Iris pigment epithelial cell (primary cell): ENCODE results near the gene FAM89B.
A peak's percentile ranks its signal among the peaks of the same experiment; 100 is the strongest.
"Not testable (repeated sequence)": the region's sequence is repeated elsewhere in the genome, so short reads cannot be mapped to it uniquely, and the experiment has no call there.

Experiments used
- DNase-seq: peaks from one replicate; pipeline ENCODE4 v3.0.0-alpha.2; 2011; ENCODE audit warnings: low read depth

FAM89B gene

DNA sequence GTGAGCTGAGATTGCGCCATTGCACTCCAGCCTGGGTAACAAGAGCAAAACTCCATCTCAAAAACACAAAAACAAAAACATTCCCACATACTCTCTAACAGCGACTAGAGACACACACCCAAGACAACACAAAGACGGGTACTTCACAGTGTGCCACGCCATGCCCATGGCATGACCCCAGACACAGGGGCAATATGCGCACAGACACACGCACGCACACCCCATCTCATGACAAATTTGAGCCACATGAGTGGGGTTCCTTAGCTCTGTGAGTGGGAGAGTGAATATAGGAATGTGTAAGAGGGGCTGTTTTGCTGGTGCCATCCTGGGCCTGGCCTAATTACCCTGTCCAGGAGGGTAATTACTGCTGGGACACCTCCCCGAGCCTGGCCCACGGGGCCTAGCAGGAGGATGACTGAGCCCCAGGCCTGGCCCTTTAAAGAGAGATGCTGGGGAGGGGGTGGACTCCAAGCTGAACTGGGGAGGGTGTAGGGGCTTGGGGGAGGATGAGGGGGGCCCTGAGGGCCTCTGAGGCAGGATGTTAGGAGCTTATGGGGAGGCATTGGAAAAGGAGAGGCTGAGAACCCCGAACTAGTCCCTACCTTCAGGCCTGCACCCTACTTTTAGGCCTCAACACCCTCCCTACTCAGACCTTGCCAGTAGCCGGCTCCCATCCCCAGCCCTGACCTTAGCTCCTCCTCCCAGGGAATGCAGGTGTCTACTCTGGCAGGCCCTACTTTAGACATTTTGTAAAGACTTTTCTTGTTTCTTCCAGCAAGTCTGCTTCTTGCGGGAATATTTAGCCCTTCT, 15.7 kb upstream of the FAM89B start:
- DNase-seq = no peak

DNA sequence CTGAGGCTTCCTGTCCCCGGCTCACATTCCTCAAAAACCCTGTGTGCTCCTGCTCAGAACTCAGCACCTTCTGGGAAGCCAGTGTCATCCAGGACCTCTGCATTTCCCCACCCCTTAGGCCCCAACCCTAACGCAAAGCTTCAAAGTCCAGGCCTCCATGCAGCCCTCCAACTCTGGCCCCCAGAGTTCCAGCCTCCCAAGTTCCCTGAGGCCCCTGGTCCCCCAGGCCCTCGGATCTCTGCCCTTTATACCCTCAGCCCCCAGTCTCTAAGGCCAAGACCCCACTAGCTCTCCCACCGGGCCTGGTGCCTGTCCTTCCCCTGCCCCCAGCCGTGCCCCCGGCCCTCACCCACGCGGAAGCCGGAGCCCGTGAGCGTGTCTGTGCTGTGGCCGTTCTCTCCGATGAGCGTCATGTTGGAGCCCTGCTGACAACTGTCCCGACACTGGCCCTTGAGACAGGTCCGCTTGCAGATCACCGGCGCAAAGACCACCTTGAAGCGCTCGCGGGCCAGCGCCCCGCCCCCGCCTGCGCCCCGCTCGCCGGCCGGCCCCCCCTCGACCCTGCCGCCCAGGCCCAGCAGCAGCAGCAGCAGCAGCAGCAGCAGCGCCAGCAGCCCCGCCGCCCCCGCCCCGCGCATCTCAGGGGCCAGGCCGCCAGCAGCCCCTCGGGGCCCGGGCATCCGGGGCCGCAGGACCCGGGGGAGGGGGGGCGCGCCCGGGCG, 14.9 kb upstream of the FAM89B start:
- no peak for DNase-seq

DNA sequence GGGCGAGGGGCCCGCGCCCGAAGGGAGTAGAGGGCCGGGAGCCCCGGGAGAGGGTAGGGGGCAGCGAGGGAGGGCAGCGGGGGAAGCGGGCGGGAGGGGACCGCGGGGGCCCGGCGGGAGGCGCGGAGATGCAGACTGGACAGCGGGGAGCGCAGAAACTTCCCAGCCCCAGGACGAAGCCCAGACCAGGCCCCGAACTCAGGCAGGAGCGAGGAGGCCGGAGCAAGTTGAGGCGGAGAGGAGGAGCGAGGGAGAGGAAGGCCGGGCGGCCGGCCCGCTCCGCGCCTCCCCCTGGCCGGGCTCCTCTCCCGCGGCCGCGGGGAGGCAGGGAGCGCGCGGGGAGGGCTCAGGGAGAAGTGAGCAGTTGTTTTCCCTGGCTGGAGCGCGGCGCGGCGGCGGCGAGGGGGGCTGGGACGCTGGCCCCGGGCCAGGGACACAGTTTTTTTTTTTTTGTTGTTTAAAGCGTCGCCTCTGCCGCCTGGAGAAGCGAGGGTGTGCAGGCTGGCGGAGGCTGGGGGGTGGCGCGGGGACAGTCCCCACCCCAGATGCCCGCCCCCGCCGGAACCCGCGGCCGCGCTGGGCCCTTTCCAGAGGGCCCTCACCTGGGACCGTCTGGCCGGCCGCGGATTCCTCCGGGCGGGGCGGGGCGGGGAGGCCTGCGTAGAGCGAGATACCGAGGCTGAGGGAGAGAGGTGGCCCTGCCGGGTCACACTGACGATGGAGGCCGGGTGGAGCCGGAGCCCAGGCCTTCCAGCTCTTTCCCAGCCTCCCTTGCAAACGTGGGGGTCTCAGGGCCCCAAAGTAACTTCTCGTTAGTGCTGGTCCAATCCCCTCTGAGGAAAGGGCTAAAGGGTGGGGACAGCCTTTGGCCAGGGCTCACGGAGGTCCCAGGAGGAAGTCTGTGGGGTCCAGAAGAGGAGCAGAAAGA, 14.1 kb upstream of the FAM89B start, which contains the start of gene LTBP3:
Gene LTBP3 (minus strand): TSS at position 358 of the 928 bp plus-strand sequence. CDS start 400 bp downstream, outside the sequence.
- DNase-seq = peak; percentile 85

DNA sequence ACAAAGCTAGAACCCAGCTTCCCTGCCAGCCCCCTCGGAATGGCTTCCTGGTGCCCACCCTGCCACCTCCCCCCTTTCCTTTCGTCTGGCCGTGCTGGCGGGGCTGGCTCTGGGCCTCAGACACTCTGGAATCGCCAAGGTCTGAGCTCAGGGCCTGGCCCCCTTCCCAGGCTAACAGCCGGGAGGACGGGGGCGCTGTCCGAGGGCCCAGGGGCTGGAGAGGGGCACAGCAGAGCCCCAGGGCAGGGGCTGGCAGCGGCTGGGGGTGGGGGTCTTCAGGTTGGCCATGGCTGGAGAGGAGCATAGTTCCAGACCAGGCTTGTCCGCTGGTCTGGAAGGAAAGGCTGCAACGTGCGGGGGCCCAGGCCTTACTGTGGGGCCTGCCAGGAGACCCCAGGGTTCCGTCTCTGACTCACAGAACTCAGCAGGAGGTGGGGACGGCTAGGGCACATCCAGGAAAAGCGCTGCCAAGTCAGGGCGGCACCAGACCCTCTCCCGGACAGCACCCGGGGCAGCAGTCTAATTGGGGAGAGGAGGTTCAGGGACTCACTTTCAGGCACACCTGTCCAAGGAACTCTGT, 13.3 kb upstream of the FAM89B start:
- no peak for DNase-seq

DNA sequence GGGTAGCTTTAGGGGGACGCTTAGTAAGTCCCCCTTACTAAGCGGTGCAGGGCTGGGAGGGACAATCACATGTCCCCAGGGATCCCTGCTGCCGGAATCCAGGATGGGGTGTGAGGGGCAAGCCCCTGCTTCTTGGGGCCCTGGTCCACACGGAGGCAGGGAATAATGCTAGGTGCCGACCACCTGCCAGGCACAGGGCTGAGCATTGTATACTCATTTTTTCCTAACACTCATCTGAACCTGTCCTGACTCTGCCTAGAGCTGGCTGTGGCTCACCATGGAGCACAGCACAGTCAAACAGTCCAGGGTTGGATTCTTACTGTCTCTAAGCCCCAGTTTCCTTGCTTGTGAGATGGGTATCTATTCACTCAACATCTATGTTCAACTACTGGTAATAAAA, 12.8 kb upstream of the FAM89B start:
- DNase-seq = no peak

DNA sequence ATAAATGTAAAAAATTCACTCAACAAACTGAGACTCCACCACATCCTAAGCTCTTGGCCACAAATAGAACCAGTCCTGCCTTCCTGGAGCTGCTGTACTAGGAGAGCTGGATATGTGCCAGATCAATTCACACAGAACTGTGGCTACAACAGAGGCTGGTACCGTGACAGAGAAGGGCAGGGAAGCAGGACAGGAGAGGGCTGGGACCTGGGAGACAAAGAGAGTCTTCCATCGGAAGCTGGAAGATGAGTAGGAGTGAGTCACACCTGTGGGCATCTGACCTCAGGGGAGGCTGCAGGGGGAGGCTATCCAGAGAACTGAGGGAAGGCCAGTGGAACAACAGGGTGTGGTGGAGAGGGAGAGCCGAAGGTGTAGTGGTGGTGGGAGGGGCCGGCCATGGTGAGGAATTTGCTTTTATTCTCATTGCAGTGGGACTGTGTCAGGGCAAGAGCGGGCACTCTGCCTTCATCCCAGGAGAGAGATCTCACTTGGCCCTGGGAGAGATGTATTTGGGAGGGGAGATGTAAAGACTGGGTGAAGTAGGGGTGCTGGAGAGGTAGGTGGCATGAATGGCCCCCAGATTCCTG, 12.3 kb upstream of the FAM89B start:
- DNase-seq = peak; percentile 49

DNA sequence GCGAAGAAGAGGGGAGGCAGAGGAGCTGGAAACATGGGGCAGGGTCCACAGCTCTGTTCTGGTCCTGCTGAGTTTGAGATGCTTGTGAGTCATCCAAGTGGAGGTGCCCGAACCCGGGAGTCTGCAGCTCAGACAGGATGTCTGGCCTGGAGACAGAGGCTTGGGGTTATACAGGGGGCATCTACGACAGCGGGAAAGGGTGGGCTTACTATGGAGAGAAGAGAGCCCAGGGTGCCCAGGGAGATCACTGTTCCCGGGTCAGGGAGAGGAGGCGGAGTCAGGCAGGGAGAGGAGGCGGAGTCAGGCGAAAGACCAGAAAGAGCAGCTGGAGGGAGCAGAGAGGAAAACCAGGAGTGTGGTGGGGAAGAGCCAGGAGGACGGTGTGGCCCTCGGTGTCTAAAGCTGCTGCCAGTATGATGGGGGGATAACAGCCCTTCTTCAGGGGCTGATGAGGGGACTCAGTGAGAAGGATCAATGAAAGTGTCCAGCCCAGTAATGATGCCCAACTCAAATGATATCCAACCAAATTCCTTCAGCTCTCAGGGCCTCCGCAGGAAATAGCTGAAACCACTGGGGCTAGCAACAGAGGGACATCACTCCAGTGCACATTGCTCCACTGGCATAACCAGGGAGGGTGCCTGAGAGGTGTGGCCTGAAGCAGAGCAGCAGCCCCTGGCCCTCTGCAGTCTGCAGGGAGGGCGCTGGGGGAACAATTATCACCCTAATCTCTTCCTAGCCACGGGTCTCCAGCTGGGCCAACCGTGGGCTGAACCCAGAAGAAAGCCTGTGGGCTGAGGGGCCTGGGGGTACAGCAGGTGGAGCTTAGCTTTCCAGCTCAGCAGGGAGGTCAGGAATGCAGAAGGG, 11.6 kb upstream of the FAM89B start:
- DNase-seq = peak; percentile 73

DNA sequence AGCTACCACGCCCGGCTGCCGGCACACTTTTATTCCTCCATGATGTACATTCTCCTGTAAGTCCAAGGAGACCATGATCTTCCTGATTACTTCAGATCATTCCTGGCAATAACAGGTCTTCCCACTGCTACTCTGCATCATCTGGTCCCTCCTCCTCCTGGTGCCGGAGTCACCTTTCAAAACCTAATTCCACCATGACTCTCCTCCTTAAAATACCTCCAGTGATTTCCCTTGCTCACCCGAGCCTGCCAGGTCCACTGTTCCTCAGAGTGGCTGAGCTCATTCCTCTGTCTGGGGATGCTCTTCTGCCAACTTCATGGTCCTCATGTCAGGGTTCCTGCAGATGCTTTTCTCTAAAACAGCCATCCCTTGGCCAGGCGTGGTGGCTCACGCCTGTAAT, 10.3 kb upstream of the FAM89B start:
- no peak for DNase-seq

DNA sequence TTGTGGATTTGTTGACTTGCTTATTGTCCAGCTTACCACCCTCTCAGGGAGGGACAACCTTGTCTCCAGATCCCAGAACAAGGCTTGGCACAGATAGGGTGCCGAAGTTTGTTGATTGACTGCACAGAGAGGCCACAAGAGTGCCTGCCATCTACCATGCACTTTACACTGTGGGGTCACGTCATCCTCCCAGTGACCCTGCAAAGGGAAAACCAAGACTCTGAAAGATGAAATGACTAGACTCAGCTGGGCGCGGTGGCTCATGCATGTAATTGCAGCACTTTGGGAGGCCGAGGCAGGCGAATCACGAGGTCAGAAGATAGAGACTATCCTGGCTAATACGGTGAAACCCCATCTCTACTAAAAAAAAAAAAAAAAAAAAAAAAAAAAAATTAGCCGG, 9.6 kb upstream of the FAM89B start:
- DNase-seq = no peak

DNA sequence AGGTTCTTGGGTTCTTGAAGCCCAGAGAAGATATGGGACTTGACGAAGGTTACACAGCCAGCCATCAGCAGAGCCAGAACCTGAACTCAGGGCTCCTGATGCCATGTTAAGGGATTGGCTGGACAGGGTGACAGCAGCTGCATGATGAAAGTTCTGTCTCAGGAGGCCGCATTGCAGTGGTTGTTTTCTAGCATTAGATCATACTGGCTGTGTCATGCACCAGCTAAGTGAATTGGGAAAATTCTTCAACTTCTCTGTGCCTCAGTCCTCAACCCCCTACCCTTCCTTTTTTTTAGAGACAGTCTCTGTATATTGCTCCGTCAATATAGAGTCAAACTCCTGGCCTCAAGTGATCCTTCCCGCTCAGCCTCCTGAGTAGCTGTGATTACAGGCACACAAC, 8.7 kb upstream of the FAM89B start:
- no peak for DNase-seq

DNA sequence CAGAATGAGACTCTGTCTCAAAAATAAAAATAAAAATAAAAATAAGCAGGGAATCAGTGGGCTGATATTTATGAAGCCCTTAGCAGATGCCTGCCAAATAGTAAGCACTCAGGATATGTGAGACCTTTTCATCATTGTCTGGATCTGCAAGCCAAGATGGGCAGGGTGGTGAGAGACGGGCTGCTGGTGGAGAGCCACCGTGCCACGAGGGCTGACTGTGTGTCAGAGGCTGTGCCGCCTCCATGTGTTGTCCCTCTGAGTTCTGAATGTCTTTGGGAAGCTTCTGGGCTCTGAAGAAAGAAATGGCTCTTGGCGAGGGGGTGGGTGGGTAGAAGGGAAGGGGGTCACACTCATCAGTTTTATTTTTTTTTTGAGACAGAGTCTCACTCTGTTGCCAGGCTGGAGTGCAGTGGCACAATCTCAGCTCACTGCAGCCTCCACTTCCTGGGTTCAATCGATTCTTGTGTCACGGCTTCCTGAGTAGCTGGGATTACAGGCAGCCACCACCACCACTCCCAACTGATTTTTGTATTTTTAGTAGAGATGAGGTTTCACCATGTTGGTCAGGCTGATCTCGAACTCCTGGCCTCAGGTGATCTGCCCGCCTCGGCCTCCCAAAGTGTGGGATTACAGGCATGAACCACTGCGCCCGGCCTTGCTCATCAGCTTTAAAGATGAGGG, 7.3 kb upstream of the FAM89B start:
- DNase-seq = not testable (repeated sequence)

DNA sequence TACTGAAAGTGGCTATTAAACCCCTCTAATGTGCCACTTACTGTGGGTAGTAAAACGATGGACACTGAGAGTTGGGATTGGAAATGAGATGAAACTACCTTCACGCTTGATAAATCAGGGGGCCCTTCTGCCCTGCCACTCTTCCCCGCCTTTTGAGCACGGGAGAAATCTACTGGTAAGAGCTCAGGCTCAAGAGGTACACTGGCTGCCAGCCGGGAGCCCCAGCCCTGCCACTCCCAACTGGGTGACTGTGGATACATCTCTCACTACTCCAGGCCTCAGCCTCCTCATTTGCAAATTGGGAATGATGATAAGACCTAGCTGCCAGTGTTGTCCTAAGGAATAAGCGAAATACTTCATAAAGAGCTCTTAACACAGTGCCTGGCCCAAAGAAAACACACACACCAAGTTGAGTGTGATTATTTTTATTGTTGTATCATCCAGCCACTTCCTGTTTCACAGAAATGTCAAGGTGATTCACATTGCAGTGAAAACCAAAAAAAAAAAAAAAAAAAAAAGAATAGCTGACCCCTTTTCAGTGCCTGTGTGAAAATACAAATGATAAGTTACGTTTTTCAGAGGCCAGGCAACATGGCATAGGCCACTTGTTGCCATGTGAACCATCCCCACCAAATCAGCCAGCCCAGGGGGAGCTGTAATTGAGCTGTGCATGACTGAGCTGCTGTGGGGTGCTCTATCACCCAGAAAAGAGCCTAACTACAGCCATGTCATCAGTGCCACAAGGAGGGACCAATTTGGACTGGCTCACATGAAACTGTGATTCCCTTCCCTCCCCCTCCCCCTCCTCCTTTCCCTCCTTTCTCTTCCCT, 6.5 kb upstream of the FAM89B start:
- no peak for DNase-seq

DNA sequence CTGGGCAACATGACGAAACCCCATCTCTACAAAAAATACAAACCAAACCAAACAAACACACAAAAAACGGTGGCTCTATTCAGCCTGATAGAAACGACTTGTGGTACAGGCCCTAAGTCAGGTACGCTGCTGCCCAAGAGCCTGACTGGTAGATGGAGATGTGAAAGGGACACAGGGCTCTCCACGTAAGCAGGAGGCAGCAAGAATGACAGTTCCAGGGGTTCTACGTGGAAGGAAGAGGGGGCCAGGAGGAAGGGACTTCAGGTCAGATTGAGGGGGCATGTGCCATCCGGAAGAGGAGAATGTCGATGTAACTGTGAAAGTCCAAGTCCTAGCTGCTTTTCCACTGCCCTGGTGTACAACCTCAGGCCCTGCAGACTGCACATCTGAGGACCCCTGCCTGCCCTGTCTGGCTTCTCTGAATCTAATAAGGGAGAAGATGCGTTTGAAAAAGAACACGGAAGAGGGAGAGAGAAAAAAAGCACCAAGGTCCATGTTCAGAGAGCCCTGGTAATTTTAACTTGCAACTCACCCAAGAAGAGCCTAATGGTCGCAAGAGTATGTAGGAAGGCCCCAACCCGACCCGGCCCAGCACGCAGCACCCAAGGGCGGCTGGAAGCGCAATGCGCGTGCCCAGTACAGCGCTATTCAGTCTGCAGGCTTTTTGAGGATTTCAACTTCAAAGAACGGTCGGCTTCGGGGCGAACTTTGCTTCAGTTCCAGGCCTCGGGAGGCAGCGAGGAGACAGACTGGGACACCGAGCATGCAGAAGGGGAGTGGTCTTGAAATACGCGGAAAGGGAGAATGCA, 3.0 kb upstream of the FAM89B start:
- DNase-seq = no peak

DNA sequence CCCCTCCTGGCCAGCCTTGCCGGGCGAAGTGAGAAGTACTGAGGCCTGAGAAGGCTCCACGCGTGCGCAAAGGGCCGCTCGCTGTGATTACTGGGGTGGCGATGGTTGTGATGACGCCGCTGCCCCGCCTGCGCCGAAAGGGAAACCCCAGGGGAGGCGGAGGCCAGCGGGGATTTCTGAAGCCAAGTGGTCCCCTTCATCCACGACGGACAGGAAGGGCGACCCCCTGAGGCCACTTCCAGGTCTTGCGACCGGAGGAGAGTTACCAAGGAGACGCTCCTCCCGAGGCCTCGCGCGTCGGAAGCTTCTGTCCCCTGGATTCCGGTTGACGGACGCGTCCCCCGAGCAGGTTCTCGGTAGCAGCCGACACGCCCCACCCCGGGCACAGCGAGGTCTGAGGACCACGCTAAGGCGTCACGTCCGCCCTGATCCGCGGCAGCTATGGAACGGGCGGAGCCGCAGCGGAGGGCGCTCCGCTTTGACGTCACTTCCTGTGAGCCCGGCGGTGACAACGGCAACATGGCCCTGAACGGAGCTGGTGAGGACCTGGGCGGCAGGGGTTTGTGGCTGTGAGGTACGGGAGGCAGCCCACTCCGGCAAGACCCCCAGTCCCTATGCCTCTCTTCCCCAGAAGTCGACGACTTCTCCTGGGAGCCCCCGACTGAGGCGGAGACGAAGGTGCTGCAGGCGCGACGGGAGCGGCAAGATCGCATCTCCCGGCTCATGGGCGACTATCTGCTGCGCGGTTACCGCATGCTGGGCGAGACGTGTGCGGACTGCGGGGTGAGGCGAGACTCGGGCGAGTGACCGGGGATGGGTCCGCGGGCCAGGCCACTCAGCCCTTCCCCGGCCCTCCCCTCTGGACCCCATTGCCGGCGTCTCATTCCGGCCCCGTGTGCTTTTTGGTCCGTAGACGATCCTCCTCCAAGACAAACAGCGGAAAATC, 2.1 kb upstream of the FAM89B start, which contains the start of gene ZNRD2:
Gene ZNRD2 (plus strand): TSS at position 505 of the 946 bp plus-strand sequence. CDS start 15 bp downstream, at position 520.
- DNase-seq = peak; percentile 99

DNA sequence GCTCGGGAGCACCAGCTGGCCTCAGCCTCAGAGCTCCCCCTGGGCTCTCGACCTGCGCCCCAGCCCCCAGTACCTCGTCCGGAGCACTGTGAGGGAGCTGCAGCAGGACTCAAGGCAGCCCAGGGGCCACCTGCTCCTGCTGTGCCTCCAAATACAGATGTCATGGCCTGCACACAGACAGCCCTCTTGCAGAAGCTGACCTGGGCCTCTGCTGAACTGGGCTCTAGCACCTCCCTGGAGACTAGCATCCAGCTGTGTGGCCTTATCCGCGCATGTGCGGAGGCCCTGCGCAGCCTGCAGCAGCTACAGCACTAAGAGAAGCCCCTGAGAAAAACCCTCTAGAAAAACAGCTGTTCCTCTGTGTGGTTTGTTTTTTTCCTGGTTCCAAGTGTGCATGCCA, 918 bp upstream of the FAM89B start:
- no peak for DNase-seq

DNA sequence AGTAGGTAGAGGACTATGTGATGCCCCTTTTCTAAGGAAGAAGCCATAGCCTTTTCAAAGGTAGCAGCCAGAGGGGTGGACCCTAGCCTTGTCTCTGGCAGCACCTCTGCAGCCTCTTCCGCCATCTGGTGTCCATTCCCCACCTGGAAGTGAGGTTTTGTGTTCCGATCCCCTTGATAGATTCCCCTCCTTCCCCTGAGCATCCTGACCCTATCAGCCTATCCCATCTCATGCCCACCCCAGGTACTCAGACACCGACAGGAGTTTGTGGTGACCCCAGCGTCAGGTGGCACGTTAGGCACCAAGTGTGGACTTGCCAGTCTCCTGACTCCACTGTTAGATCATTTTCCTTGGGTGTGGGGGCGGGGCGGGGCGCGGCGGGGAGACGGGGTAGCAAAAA, 398 bp upstream of the FAM89B start:
- peak; percentile 52 for DNase-seq
